ENCODE results near the gene CFAP410. TPM values are rescaled to one million over a fixed set of nuclear protein-coding genes. Genes with fewer than 3 reads are reported as not detected.

The CFAP410 gene
- total RNA-seq, 1 experiment from 2014 or later, result 19.3 TPM

GRCh38 chr21:44349847-44350772 is 10.9 kb upstream of the CFAP410 start:
- no peaks in the 10 kb centered on the region for H3K9me3 Mint-ChIP-seq
- peak; percentile 42 for DNase-seq (ENCODE audit: low spot score)

GRCh38 chr21:44349416-44349846 is 10.2 kb upstream of the CFAP410 start:
- Mint-ChIP-seq H3K27me3 (ENCODE audit: low read depth) (peaks cover 35% of the 10 kb centered on the region), H3K4me3 (peak overlapping the region; percentile 41; the same call in 1 of the 2 replicates), H3K27ac (no peak overlapping the region), H3K36me3 (no peaks in the 10 kb centered on the region), H3K4me1 (no peaks in the 10 kb centered on the region), H3K9me3 (no peaks in the 10 kb centered on the region)
- no peak for TF ChIP-seq MLX (CRISPR knock-in tag; IDR thresholded peaks at IDR 0.05)
- no peak for ATAC-seq
- CTCF ChIA-PET, result no interaction called here
- DNase-seq (ENCODE audit: low spot score), result no peak
- POLR2A ChIA-PET, result no interaction called here

More at GRCh38 chr21:44349847-44350772, 10.9 kb upstream of the CFAP410 start:
- CTCF ChIA-PET, result no interaction called here
- POLR2A ChIA-PET, result no interaction called here
- H3K27me3 Mint-ChIP-seq (ENCODE audit: low read depth), result peaks cover 35% of the 10 kb centered on the region
- no peaks in the 10 kb centered on the region for H3K36me3 Mint-ChIP-seq
- H3K4me1 Mint-ChIP-seq, result no peaks in the 10 kb centered on the region
- no peak overlapping the region for H3K27ac Mint-ChIP-seq
- peak; percentile 10 for ATAC-seq
- 0 out of 2 replicates have a peak overlapping the region, but pooled peaks have one; percentile 33 for H3K4me3 Mint-ChIP-seq
- TF ChIP-seq MXD4 (CRISPR knock-in tag; IDR thresholded peaks at IDR 0.05; ENCODE audit: borderline replicate concordance) (no peak), FOXK1 (CRISPR knock-in tag; IDR thresholded peaks at IDR 0.05) (0 out of 2 replicates have a peak, but pooled peaks have one; percentile 21)

GRCh38 chr21:44348861-44349260 is 9.7 kb upstream of the CFAP410 start:
- Mint-ChIP-seq H3K4me3 (peak overlapping the region; percentile 41; the same call in 1 of the 2 replicates), H3K27me3 (ENCODE audit: low read depth) (peaks cover 35% of the 10 kb centered on the region)
- TF ChIP-seq ZNF138 (CRISPR knock-in tag; conservative IDR thresholded peaks at IDR 0.05) (no peak), NFATC4 (CRISPR knock-in tag; IDR thresholded peaks at IDR 0.05) (no peak), JUN (CRISPR knock-in tag; IDR thresholded peaks at IDR 0.05) (no peak), ZNF281 (CRISPR knock-in tag; IDR thresholded peaks at IDR 0.05) (no peak), STAT6 (CRISPR knock-in tag; conservative IDR thresholded peaks at IDR 0.05; ENCODE audit: low read depth) (no peak)

GRCh38 chr21:44347911-44348451 is 8.8 kb upstream of the CFAP410 start:
- Mint-ChIP-seq H3K4me1 (peaks cover 1% of the 10 kb centered on the region; the same call in 1 of the 2 replicates), H3K27ac (no peak overlapping the region), H3K4me3 (no peak overlapping the region), H3K9me3 (no peaks in the 10 kb centered on the region), H3K36me3 (no peaks in the 10 kb centered on the region), H3K27me3 (ENCODE audit: low read depth) (peaks cover 35% of the 10 kb centered on the region)
- DNase-seq (ENCODE audit: low spot score), result no peak
- ChIA-PET POLR2A (no interaction called here), CTCF (interaction anchor here (1.1 kb wide), 1 partner anchor 21 kb away, joined by 3 read pairs; no protein-coding TSS in a partner anchor)
- no peak for ATAC-seq
- TF ChIP-seq ELF4 (CRISPR knock-in tag; IDR thresholded peaks at IDR 0.05; ENCODE audit: low read depth) (no peak), TP53 (CRISPR knock-in tag; IDR thresholded peaks at IDR 0.05) (no peak), STAT6 (CRISPR knock-in tag; conservative IDR thresholded peaks at IDR 0.05; ENCODE audit: low read depth) (no peak), ZNF396 (CRISPR knock-in tag; IDR thresholded peaks at IDR 0.05; ENCODE audit: borderline replicate concordance) (no peak), IRF1 (CRISPR knock-in tag; IDR thresholded peaks at IDR 0.05) (no peak), ZNF423 (CRISPR knock-in tag; IDR thresholded peaks at IDR 0.05) (no peak)

More at GRCh38 chr21:44348861-44349260, 9.7 kb upstream of the CFAP410 start:
- POLR2A ChIA-PET, result no interaction called here
- DNase-seq (ENCODE audit: low spot score), result no peak
- no peaks in the 10 kb centered on the region for H3K36me3 Mint-ChIP-seq
- no peaks in the 10 kb centered on the region for H3K4me1 Mint-ChIP-seq
- CTCF ChIA-PET, result no interaction called here
- H3K9me3 Mint-ChIP-seq, result no peaks in the 10 kb centered on the region
- no peak for ATAC-seq
- no peak overlapping the region for H3K27ac Mint-ChIP-seq
